Measurements from ENCODE around the gene PRUNE2. TPM values are rescaled to one million over a fixed set of nuclear protein-coding genes. Genes with fewer than 3 reads are reported as not detected.

PRUNE2 gene
- total and polyA plus RNA-seq, 2 of the 8 experiments (the other 6 are each of a cell fraction or from before 2014, with no cell fraction given) = 5.5 to 13.3 TPM

- H3K79me1 ChIP-seq (ENCODE audit: low read depth, low read length) = no peaks in the 10 kb centered on the region
- H2BK120ac ChIP-seq (replicated peaks; ENCODE audit: low read depth, low read length) = no peak overlapping the region
- H3K4me1 ChIP-seq (replicated peaks in 1 of 4; ENCODE audit: control insufficient read depth in 3 of 4, insufficient read depth in 4 of 4, low read length in 3 of 4) = peaks cover 0 to 5% (median 2%) of the 10 kb centered on the region in 4 experiments; a peak in 4 of 7 replicates
- no peak overlapping the region for H3K27ac ChIP-seq (ENCODE audit: low read depth, low read length)
- H3K9ac ChIP-seq (replicated peaks in 1 of 4; ENCODE audit: extremely low read depth in 1 of 4, low read depth in 3 of 4, low read length in 3 of 4) = no peak overlapping the region
- no peaks in the 10 kb centered on the region for H3K27me3 ChIP-seq (replicated peaks in 1 of 4; ENCODE audit: control insufficient read depth in 3 of 4, extremely low read depth in 1 of 4, insufficient read depth in 3 of 4, low read length in 3 of 4)
- H4K91ac ChIP-seq (replicated peaks; ENCODE audit: insufficient read length, low read length) = no peak overlapping the region
- no peaks in the 10 kb centered on the region for H3K36me3 ChIP-seq (ENCODE audit: control insufficient read depth in 2 of 4, insufficient read depth in 4 of 4, low read length in 3 of 4)
- no peak overlapping the region for H2AK5ac ChIP-seq (ENCODE audit: low read depth, low read length)
- DNase-seq (ENCODE audit: low read depth in 1 of 2, low spot score in 2 of 2) (no peak), FAIRE-seq (no peak)
- no peak overlapping the region for H3K18ac ChIP-seq (ENCODE audit: extremely low read depth, low read length)
- no peaks in the 10 kb centered on the region for H3K9me3 ChIP-seq (ENCODE audit: insufficient read depth in 2 of 2, low read depth in 1 of 2, low read length in 1 of 2)
- no peak overlapping the region for H3K56ac ChIP-seq (replicated peaks; ENCODE audit: insufficient read length, low read depth, low read length)
- ChIA-PET POLR2A (ENCODE audit: partially characterized antibody) (no interaction called here), CTCF (ENCODE audit: partially characterized antibody) (interaction anchor here (1.6 to 2.2 kb wide), 2 partner anchors 10 to 196 kb away, joined by 5 to 14 read pairs; no protein-coding TSS in a partner anchor)
- no peak overlapping the region for H2BK15ac ChIP-seq (ENCODE audit: low read length)
- H2AFZ ChIP-seq (ENCODE audit: low read length) = no peak overlapping the region
- H3K4me2 ChIP-seq (ENCODE audit: insufficient read depth in 1 of 2, low read depth in 2 of 2, low read length in 2 of 2) = no peak overlapping the region
- no peaks in the 10 kb centered on the region for H4K20me1 ChIP-seq (replicated peaks in 1 of 2; ENCODE audit: control insufficient read depth in 1 of 2, insufficient read depth in 2 of 2, low read length in 2 of 2)
- H2BK5ac ChIP-seq (ENCODE audit: low read depth, low read length) = no peak overlapping the region
- no peaks in the 10 kb centered on the region for H3K79me2 ChIP-seq (ENCODE audit: control insufficient read depth in 1 of 2, insufficient read depth in 2 of 2, low read length in 2 of 2)
- H2BK12ac ChIP-seq (ENCODE audit: low read depth, low read length) = no peak overlapping the region
- H2BK20ac ChIP-seq (ENCODE audit: low read length) = no peak overlapping the region
- H4K8ac ChIP-seq (ENCODE audit: extremely low read depth, insufficient read depth, low read length) = no peak overlapping the region
- no peak overlapping the region for H3K4me3 ChIP-seq (ENCODE audit: extremely low read depth in 1 of 4, insufficient read depth in 2 of 4, low read depth in 3 of 4, low read length in 4 of 4)
- 90% methylated on average over 1 of the region's 1 CpG; no CpG with 5 or more reads in 1 of the 2 experiments for WGBS, 2 experiments (ENCODE audit: extremely low coverage in 1 of 2, insufficient coverage in 1 of 2, insufficient read length in 1 of 2, insufficient replicate concordance in 2 of 2, low coverage in 1 of 2, low lambda C conversion rate in 2 of 2, missing lambda C conversion rate in 1 of 2)
- TF ChIP-seq ZNF274 (IDR thresholded peaks at IDR 0.05; ENCODE audit: borderline replicate concordance, extremely low read depth, low read length) = no peak
- no peaks in the 10 kb centered on the region for H3K23me2 ChIP-seq (ENCODE audit: low read depth, low read length)
- H4K5ac ChIP-seq (ENCODE audit: insufficient read length, low read depth, low read length) = no peak overlapping the region
- no peak overlapping the region for H3K23ac ChIP-seq (ENCODE audit: insufficient read length)
- H3K14ac ChIP-seq (ENCODE audit: insufficient read length) = no peak overlapping the region
- no peak overlapping the region for H3K4ac ChIP-seq (replicated peaks; ENCODE audit: insufficient read length, low read depth, low read length)
These were observed 105.0 kb downstream of the PRUNE2 start for GRCh38 chr9:76800901-76801300.

All from H1 (cell line).